D721Med (cell line): ENCODE results near the gene PAPPA.
A peak's percentile ranks its signal among the peaks of the same experiment; 100 is the strongest.

ENCODE experiments used
- DNase-seq: peaks from one replicate; pipeline ENCODE4 v3.0.0; 2011; ENCODE audit warnings: low spot score; ENCODE audit not compliant: insufficient read length
- FAIRE-seq: peaks from 2 replicates; lab custom pipeline; 2011; peaks lifted over from hg19 to GRCh38; lab: Jason Lieb, UNC
- CTCF ChIP-seq: IDR thresholded peaks from 2 replicates; pipeline ENCODE4 v1.5.1; 2012; ENCODE audit warnings: mild to moderate bottlenecking, control low read depth; ENCODE audit not compliant: insufficient read depth; ENCODE audit errors: missing control alignments

PAPPA gene

DNA sequence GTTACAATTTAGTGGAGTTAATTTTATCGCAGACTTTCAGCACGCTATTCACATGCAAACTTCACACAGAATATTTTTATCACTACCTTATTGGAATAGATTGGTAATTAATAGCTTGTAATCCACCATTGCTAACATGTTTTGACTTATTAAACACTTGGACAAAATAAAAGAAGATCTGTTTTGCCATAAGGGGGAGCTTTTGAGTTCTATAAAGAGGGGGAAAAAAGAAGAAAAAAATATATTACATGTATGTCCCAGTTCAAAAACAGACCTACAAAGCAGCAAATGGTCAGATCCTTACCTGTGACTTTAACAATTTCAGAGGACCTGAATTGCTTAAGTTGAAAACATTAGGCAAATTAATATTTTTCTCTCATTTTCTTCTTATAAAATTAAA, 1.2 kb upstream of the PAPPA start:
- no peak for FAIRE-seq

DNA sequence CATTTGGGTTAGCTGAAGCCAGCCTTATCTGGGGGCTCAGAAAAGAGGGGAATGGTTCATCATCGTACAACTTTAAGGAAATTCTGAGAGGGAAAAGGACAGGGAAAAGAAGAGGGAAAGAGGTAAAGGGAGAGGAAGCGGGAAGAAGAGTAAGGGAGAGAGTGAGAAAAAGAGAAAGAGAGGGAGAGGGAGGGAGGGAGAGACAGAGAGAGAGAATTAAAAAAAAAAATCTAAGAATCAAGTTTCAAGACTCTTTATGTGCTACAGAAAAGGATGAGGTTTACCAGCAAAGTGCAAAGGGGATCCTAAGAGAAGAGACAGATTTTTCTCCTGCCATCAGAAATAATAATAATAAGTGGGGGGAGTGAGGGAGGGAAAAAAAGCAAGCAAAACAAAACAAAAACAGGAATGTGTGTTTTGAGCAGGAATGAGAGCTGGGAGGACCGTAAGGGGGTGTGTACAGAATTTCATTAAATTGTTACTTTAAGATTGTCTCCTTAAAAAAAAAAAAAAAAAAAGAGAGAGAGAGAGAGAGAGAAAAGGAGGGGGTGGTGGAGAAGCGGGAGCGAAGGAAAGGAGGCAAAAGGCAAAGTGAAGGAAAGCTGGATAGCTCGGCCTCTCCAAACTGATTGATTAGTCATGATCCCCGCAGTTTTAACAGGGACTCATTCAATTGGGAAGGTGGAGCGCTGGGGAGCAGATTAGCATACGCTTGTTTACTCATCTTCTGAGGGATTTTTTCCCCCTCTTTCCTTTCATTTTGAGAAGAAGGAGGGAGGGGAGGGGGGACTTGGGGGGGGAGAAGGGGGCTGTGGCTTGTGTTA, 438 bp upstream of the PAPPA start:
- DNase-seq = no peak
- no peak for TF ChIP-seq CTCF
- FAIRE-seq = no peak

More for the DNA sequence above, 1.2 kb upstream of the PAPPA start:
- no peak for DNase-seq
- peak; percentile 41 for TF ChIP-seq CTCF

GRCh38 chr9:116154334-116154975, 864 bp downstream of the PAPPA start:
- no peak for DNase-seq
- TF ChIP-seq CTCF = no peak
- FAIRE-seq = no peak

DNA sequence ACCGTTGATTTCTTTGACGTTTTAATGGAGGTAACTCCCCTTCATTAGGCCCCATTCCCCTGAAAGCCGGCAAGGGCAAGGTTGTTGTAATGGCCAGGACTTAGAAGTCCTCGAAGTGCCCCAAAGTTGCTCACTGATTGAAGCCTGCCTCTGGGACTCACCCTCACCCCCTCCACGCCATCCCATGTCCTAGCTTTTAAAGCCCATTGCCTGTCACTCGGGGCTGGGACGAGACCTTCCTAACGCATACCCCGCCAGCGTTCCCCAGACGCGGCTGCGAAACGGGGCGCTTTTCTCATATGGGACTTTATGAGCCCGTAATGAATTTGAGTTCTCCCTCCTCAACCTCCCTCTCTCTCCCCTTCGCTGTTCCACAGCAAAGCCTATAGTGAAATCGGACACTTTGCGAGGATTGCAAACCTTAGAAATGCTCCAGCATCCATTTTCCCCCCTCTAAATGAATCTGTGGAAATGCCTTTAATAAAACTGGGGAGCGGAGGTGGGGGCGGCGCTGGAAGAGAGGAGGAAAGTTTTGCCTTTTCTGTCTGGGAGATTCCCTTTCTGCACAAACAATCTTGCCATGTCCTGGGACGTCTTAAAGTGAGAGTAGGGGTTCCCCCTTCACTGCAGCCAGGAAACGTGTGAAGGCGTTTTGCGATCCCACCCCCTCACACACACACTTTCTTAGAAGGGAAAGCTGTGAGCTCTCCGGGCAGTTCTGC, 1.5 kb downstream of the PAPPA start:
- DNase-seq (no peak), FAIRE-seq (no peak)
- TF ChIP-seq CTCF = no peak

GRCh38 chr9:116155698-116156039, 2.1 kb downstream of the PAPPA start:
- FAIRE-seq = no peak
- DNase-seq = no peak
- TF ChIP-seq CTCF = no peak

- FAIRE-seq = no peak
- DNase-seq = no peak
- no peak for TF ChIP-seq CTCF
These were observed 3.2 kb downstream of the PAPPA start for GRCh38 chr9:116156621-116157314.
